PC-9 (cell line): ENCODE measurements around the gene TMEM235. TPM values are rescaled to one million over a fixed set of nuclear protein-coding genes. Genes with fewer than 3 reads are reported as not detected.

Experiments used
- BruUV-seq: library from RNA; stranded (reverse); fragments of 400-500 nt; replicated peaks from 2 replicates; lab custom pipeline; 2021; lab: Mats Ljungman, UMichigan
- CTCF ChIA-PET: fragments of 300-600 bp; sonication (Branson Sonifier 250); formaldehyde crosslinking; loops from one replicate; lab custom pipeline; 2022; ENCODE audit warnings: antibody characterized with exemption; lab: Charles Lee
- POLR2A ChIA-PET: fragments of 300-600 bp; sonication (Branson Sonifier 250); formaldehyde crosslinking; loops from one replicate; lab custom pipeline; 2022; ENCODE audit warnings: antibody characterized with exemption; ENCODE audit not compliant: unreplicated experiment; lab: Charles Lee
- DNase-seq, 2 experiments: peaks; one replicate each; pipeline versions ENCODE4 v3.0.0 to v3.0.0-alpha.2; 2015 to 2022; ENCODE audit warnings: mixed read lengths in 1 of 2
- H2AFZ ChIP-seq: fragments of 200-600 bp; sonication (generic); 2 replicates; pipeline ENCODE4 v1.8.1; 2017; ENCODE audit warnings: antibody characterized with exemption
- H3F3A ChIP-seq: fragments of 200-600 bp; sonication (generic); 2 replicates; pipeline ENCODE4 v1.8.1; 2017; ENCODE audit warnings: antibody characterized with exemption, mild to moderate bottlenecking, low read depth; ENCODE audit not compliant: insufficient read depth
- H3K27ac ChIP-seq: fragments of 200-600 bp; sonication (generic); 2 replicates; pipeline ENCODE4 v1.6.1; 2016; ENCODE audit warnings: mixed run types
- H3K27me3 ChIP-seq: fragments of 200-600 bp; sonication (generic); 2 replicates; pipeline ENCODE4 v1.6.1; 2016; ENCODE audit warnings: low read depth, mixed run types; ENCODE audit not compliant: insufficient read depth
- H3K36me3 ChIP-seq: fragments of 200-600 bp; sonication (generic); 2 replicates; pipeline ENCODE4 v1.6.1; 2016; ENCODE audit warnings: low read depth, mixed run types
- H3K4me1 ChIP-seq: fragments of 200-600 bp; sonication (generic); replicated peaks from 2 replicates; pipeline ENCODE4 v1.6.1; 2016; ENCODE audit warnings: mixed run types; ENCODE audit not compliant: insufficient read depth
- H3K4me2 ChIP-seq: fragments of 200-600 bp; sonication (generic); 2 replicates; pipeline ENCODE4 v1.6.1; 2017; ENCODE audit warnings: mixed run types
- H3K4me3 ChIP-seq: fragments of 200-600 bp; sonication (generic); 2 replicates; pipeline ENCODE4 v1.6.1; 2016; ENCODE audit warnings: mixed run types
- H3K79me2 ChIP-seq: fragments of 200-600 bp; sonication (generic); 2 replicates; pipeline ENCODE4 v1.6.1; 2017; ENCODE audit warnings: low read depth, mixed run types
- H3K9me2 ChIP-seq: fragments of 200-600 bp; sonication (generic); 2 replicates; pipeline ENCODE4 v1.8.1; 2017; ENCODE audit warnings: mild to moderate bottlenecking; ENCODE audit not compliant: insufficient read depth
- H3K9me3 ChIP-seq: fragments of 200-600 bp; sonication (generic); 2 replicates; pipeline ENCODE4 v1.8.1; 2016; ENCODE audit warnings: low read depth; ENCODE audit not compliant: insufficient read depth
- H4K20me1 ChIP-seq: fragments of 200-600 bp; sonication (generic); 2 replicates; pipeline ENCODE4 v1.8.1; 2017; ENCODE audit not compliant: insufficient read depth
- EZH2 ChIP-seq: fragments of 200-600 bp; sonication (generic); IDR thresholded peaks from 2 replicates; pipeline ENCODE4 v1.8.0; 2017; ENCODE audit warnings: antibody characterized with exemption, low read depth
- intact Hi-C: fragments of 100-400 bp; cut with micrococcal nuclease; formaldehyde crosslinking; loops from one replicate; pipeline ENCODE4 v1.10.0; 2022; ENCODE audit not compliant: unreplicated experiment
- total RNA-seq: library from RNA; stranded (reverse); gene quantifications from 2 replicates; pipeline ENCODE4 v1.2.3, GENCODE V29; 2021
- TF ChIP-seq, protein P1 (sequence below): fragments of 200-600 bp; sonication (generic); conservative IDR thresholded peaks from 2 replicates; pipeline ENCODE4 v1.6.1; 2017; ENCODE audit warnings: mixed run types, antibody characterized with exemption, mild to moderate bottlenecking, moderate library complexity

TMEM235 gene
- total RNA-seq, 1 experiment from 2014 or later = not detected

GRCh38 chr17:78210111-78210510 is 21.3 kb upstream of the TMEM235 start:
- ChIA-PET CTCF (no interaction called here), POLR2A (no interaction called here)
- Histone ChIP-seq H4K20me1 (no peaks in the 10 kb centered on the region), H3K9me3 (no peaks in the 10 kb centered on the region), H2AFZ (no peak overlapping the region), H3K4me1 (0 out of 2 replicates have a peak, but pooled peaks cover 3% of the 10 kb centered on the region), H3K4me2 (no peak overlapping the region), H3K36me3 (no peaks in the 10 kb centered on the region), H3K79me2 (peaks cover 10% of the 10 kb centered on the region), H3F3A (no peaks in the 10 kb centered on the region), H3K9me2 (no peaks in the 10 kb centered on the region), H3K27me3 (no peaks in the 10 kb centered on the region), H3K27ac (no peak overlapping the region), H3K4me3 (no peak overlapping the region)
- TF ChIP-seq, protein P1, sequence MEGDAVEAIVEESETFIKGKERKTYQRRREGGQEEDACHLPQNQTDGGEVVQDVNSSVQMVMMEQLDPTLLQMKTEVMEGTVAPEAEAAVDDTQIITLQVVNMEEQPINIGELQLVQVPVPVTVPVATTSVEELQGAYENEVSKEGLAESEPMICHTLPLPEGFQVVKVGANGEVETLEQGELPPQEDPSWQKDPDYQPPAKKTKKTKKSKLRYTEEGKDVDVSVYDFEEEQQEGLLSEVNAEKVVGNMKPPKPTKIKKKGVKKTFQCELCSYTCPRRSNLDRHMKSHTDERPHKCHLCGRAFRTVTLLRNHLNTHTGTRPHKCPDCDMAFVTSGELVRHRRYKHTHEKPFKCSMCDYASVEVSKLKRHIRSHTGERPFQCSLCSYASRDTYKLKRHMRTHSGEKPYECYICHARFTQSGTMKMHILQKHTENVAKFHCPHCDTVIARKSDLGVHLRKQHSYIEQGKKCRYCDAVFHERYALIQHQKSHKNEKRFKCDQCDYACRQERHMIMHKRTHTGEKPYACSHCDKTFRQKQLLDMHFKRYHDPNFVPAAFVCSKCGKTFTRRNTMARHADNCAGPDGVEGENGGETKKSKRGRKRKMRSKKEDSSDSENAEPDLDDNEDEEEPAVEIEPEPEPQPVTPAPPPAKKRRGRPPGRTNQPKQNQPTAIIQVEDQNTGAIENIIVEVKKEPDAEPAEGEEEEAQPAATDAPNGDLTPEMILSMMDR = no peak
- no peak for TF ChIP-seq EZH2
- DNase-seq = no peak
- BruUV-seq = no TSS peak
- intact Hi-C loops = no loop called here

DNA sequence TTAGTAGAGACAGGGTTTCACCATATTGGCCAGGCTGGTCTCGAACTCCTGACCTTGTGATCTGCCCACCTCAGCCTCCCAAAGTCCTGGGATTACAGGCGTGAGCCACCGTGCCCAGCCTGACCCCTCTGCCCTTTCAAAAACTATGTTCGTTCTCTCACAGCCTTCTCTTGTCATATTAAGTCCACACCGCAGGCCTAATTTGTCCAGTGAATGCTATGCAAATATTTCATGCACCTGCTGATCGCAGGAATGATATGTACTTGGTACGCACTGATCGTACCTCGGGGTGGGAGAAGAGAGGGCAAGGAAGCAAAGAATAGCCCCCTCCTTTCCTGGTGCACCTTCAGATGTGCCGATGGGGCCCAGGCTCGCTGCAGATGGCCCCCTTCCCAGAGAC is 20.4 kb upstream of the TMEM235 start:
- intact Hi-C loops = no loop called here
- no peaks in the 10 kb centered on the region for H3K9me3 ChIP-seq
- peaks cover 9% of the 10 kb centered on the region; the same call in 1 of the 2 replicates for H3K4me1 ChIP-seq
- ChIA-PET CTCF (no interaction called here), POLR2A (no interaction called here)
- no peaks in the 10 kb centered on the region for H3K36me3 ChIP-seq
- no TSS peak for BruUV-seq
- no peak overlapping the region for H3K4me2 ChIP-seq
- no peaks in the 10 kb centered on the region for H3K9me2 ChIP-seq
- no peak overlapping the region for H3K4me3 ChIP-seq
- no peaks in the 10 kb centered on the region for H3K27me3 ChIP-seq
- no peak overlapping the region for H3K27ac ChIP-seq
- H4K20me1 ChIP-seq = no peaks in the 10 kb centered on the region
- H3F3A ChIP-seq = no peaks in the 10 kb centered on the region
- no peak overlapping the region for H2AFZ ChIP-seq
- TF ChIP-seq, protein P1 = no peak
- no peak for TF ChIP-seq EZH2
- DNase-seq = no peak
- peaks cover 19% of the 10 kb centered on the region for H3K79me2 ChIP-seq

- Histone ChIP-seq H3K27ac (no peak within 1 kb of the TSS), H3K4me3 (peak within 1 kb of the TSS; percentile 72), H3K27me3 (no peaks in the 10 kb centered on the region), H3K36me3 (no peaks in the 10 kb centered on the region), H4K20me1 (no peaks in the 10 kb centered on the region), H2AFZ (peak within 1 kb of the TSS; percentile 84), H3K4me2 (peak within 1 kb of the TSS; percentile 72), H3K4me1 (peaks cover 9% of the 10 kb centered on the region; the same call in 1 of the 2 replicates), H3K79me2 (peaks cover 29% of the 10 kb centered on the region), H3K9me3 (no peaks in the 10 kb centered on the region), H3K9me2 (no peaks in the 10 kb centered on the region), H3F3A (no peaks in the 10 kb centered on the region)
- no peak for TF ChIP-seq EZH2
- TF ChIP-seq, protein P1 = no peak
- DNase-seq = peak; percentile 59 to 86
- CTCF ChIA-PET = interaction anchor here (1.2 kb wide), 1 partner anchor 37 kb away, joined by 13 read pairs; no protein-coding TSS in a partner anchor
- POLR2A ChIA-PET = interaction anchor here (0.6 kb wide), 1 partner anchor 62 kb away, joined by 4 read pairs; no protein-coding TSS in a partner anchor
- BruUV-seq = TSS peak; percentile 67
- intact Hi-C loops = no loop called here
These were observed 17.3 kb upstream of the TMEM235 start, which contains the start of gene BIRC5 for GRCh38 chr17:78214016-78214705. TSS of gene BIRC5 (plus strand) at chr17:78214253. CDS start at chr17:78214317, 64 bp downstream.
